C4-2B (cell line): Measurements from ENCODE around the gene EFNA1.

ENCODE experiments used
- ZFX ChIP-seq: fragments of 450-650 bp; IDR thresholded peaks from 2 replicates; pipeline ENCODE4 v1.6.1; 2017
- TF ChIP-seq, protein P1 (sequence below): fragments of 450-650 bp; conservative IDR thresholded peaks from 2 replicates; pipeline ENCODE4 v1.5.1; 2017; ENCODE audit warnings: mild to moderate bottlenecking

DNA sequence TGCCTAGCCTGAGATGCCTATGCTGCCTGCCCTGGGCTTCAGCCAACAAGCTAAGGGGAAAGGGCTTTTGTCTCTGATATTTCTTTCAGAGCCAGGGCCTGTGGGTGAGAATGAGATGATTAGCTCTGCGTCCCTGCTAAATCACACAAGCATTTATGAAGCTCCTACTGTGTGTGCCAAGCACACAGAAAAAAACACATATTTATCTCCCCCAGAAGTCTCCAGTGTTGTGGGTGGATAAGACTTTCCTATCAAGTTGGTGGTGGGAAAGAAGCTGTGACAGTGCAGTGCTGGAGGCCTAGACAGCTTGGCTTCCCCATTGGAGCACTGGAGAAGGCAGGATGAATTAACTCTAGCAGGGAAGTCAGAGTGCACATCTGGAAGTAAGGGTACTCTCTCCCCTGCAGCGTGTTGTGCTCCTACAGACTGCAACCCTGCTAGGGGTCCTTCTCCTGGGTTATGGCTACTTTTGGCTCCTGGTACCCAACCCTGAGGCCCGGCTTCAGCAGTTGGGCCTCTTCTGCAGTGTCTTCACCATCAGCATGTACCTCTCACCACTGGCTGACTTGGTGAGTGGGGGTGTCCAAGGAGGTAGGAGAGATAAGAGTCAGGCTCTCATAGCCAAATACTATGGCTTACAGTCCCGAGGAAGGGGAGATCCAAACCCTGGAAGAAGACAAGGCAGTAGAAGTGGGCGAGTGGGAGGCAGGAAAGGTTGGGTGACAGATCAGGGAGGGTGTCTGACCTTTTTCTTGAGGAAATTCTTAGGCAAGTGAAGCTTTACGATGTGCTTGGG, 9.7 kb downstream of the EFNA1 start:
- TF ChIP-seq, protein P1, sequence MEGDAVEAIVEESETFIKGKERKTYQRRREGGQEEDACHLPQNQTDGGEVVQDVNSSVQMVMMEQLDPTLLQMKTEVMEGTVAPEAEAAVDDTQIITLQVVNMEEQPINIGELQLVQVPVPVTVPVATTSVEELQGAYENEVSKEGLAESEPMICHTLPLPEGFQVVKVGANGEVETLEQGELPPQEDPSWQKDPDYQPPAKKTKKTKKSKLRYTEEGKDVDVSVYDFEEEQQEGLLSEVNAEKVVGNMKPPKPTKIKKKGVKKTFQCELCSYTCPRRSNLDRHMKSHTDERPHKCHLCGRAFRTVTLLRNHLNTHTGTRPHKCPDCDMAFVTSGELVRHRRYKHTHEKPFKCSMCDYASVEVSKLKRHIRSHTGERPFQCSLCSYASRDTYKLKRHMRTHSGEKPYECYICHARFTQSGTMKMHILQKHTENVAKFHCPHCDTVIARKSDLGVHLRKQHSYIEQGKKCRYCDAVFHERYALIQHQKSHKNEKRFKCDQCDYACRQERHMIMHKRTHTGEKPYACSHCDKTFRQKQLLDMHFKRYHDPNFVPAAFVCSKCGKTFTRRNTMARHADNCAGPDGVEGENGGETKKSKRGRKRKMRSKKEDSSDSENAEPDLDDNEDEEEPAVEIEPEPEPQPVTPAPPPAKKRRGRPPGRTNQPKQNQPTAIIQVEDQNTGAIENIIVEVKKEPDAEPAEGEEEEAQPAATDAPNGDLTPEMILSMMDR: no peak
- no peak for TF ChIP-seq ZFX
